Osteoblast (primary cell): ENCODE results near the gene OGA. TPM values are rescaled to one million over a fixed set of nuclear protein-coding genes. Genes with fewer than 3 reads are reported as not detected.
A peak's percentile ranks its signal among the peaks of the same experiment; 100 is the strongest.

Source experiments
- DNase-seq: peaks from one replicate; pipeline ENCODE4 v3.0.0; 2011; ENCODE audit warnings: low spot score, mixed read lengths; ENCODE audit not compliant: insufficient read length; ENCODE audit errors: missing footprints
- H2AFZ ChIP-seq: 2 replicates; pipeline ENCODE4 v1.6.0; 2011; ENCODE audit warnings: mild to moderate bottlenecking, low read length
- H3K27ac ChIP-seq: 2 replicates; pipeline ENCODE4 v1.5.1; 2011; ENCODE audit warnings: mild to moderate bottlenecking, low read depth, low read length, moderate library complexity
- H3K27me3 ChIP-seq: 2 replicates; pipeline ENCODE4 v1.6.0; 2012; ENCODE audit warnings: mild to moderate bottlenecking, control low read depth, inconsistent platforms, low read length, moderate library complexity; ENCODE audit not compliant: insufficient read depth
- H3K36me3 ChIP-seq: 2 replicates; pipeline ENCODE4 v1.5.1; 2011; ENCODE audit warnings: mild to moderate bottlenecking, low read length, control low read depth, moderate library complexity; ENCODE audit not compliant: insufficient read depth
- H3K4me1 ChIP-seq: 2 replicates; pipeline ENCODE4 v1.5.1; 2011; ENCODE audit warnings: mild to moderate bottlenecking, low read length, control low read depth, moderate library complexity; ENCODE audit not compliant: insufficient read depth
- H3K4me2 ChIP-seq: 2 replicates; pipeline ENCODE4 v1.6.0; 2011; ENCODE audit warnings: mild to moderate bottlenecking, low read length; ENCODE audit not compliant: insufficient read depth
- H3K4me3 ChIP-seq: fragments of 200-600 bp; sonication (generic); 3 replicates; pipeline ENCODE4 v1.5.1; 2012; ENCODE audit warnings: mild to moderate bottlenecking, low read length, inconsistent platforms; ENCODE audit not compliant: insufficient read depth
- H3K79me2 ChIP-seq: 2 replicates; pipeline ENCODE4 v1.6.0; 2012; ENCODE audit warnings: mild to moderate bottlenecking, low read length, control low read depth, inconsistent platforms; ENCODE audit not compliant: insufficient read depth
- H3K9me3 ChIP-seq: 2 replicates; pipeline ENCODE4 v1.5.1; 2011; ENCODE audit warnings: low read depth, low read length, control low read depth
- H4K20me1 ChIP-seq: 2 replicates; pipeline ENCODE4 v1.6.0; 2012; ENCODE audit warnings: mild to moderate bottlenecking, low read length, control low read depth; ENCODE audit not compliant: insufficient read depth
- total RNA-seq: library from RNA; depleted of rRNA; stranded (reverse); fragments of >200 nt; gene quantifications from 2 replicates; pipeline ENCODE4 v1.2.3, GENCODE V29; 2012
- TF ChIP-seq, protein P1 (sequence below): IDR thresholded peaks from 2 replicates; pipeline ENCODE4 v1.5.1; 2011; ENCODE audit warnings: mild to moderate bottlenecking, low read depth, low read length, moderate library complexity; ENCODE audit errors: extremely low read depth

Gene OGA
- total RNA-seq, 1 donor, result 121 TPM

DNA sequence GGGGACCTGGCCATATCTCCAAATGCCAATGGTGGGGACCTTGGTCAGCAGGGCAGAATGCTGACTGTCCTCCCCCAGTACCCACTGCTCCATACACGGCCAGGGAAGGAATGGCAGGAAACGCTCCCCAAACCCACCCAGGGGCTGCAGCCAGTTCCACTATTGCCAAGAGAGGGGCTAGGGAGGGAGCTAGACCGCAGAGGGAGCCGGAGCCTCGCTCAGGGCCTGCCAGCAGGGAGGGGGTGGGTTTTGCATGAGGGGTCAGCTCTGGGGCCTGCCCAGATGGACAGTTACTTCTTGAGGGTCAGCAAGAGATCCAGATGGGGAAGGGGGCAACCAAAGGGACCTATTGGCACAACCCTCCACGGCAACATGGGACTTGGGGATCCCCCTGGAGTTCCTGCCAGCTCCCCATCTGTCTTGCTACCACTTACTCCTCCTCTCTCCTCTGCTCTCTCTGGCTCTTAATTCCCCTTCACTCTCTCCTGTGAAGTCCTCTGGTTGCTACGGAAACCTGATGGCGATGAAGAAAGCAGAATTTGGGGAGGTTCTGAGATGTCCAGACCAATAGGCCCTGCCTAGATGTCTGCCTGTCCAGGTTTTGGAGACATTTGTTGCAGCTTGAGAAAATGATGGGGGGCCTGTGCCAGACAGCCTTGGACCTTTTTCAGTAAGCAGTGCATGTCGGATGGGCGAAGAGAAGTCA lies 55.0 kb downstream of the OGA start:
- no peak overlapping the region for H2AFZ ChIP-seq
- peaks cover 2% of the 10 kb centered on the region for H4K20me1 ChIP-seq
- no peak overlapping the region for H3K27ac ChIP-seq
- no peaks in the 10 kb centered on the region for H3K4me1 ChIP-seq
- no peaks in the 10 kb centered on the region for H3K79me2 ChIP-seq
- H3K27me3 ChIP-seq, result peaks cover 48% of the 10 kb centered on the region
- H3K4me2 ChIP-seq, result no peak overlapping the region
- no peak for DNase-seq
- H3K4me3 ChIP-seq, result no peak overlapping the region
- no peaks in the 10 kb centered on the region for H3K9me3 ChIP-seq
- H3K36me3 ChIP-seq, result no peaks in the 10 kb centered on the region
- TF ChIP-seq, protein P1, sequence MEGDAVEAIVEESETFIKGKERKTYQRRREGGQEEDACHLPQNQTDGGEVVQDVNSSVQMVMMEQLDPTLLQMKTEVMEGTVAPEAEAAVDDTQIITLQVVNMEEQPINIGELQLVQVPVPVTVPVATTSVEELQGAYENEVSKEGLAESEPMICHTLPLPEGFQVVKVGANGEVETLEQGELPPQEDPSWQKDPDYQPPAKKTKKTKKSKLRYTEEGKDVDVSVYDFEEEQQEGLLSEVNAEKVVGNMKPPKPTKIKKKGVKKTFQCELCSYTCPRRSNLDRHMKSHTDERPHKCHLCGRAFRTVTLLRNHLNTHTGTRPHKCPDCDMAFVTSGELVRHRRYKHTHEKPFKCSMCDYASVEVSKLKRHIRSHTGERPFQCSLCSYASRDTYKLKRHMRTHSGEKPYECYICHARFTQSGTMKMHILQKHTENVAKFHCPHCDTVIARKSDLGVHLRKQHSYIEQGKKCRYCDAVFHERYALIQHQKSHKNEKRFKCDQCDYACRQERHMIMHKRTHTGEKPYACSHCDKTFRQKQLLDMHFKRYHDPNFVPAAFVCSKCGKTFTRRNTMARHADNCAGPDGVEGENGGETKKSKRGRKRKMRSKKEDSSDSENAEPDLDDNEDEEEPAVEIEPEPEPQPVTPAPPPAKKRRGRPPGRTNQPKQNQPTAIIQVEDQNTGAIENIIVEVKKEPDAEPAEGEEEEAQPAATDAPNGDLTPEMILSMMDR, result no peak

DNA sequence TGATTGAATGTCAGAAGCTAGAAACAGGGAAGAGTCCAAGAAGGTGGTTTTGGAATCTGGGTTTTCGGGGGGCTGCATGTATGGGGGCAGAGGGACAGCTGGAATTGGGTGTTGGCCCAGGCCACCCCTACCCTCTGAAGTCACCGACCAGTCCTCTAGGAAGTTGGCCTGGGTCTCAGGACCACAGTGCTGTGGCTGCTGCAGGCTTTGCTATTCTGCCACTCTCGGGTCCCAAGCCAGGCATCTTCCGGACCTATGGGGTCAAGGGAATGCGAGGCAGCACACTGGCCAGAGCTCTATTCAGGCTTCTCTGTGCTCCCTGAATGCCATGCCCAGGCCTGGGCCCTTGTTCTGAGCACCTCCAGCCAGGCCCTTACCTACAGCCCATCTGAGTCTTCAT lies 55.5 kb downstream of the OGA start:
- Histone ChIP-seq H3K27ac (no peak overlapping the region), H3K4me1 (no peaks in the 10 kb centered on the region), H3K27me3 (peaks cover 43% of the 10 kb centered on the region), H3K9me3 (no peaks in the 10 kb centered on the region), H3K4me3 (no peak overlapping the region), H2AFZ (no peak overlapping the region), H3K79me2 (no peaks in the 10 kb centered on the region), H3K36me3 (no peaks in the 10 kb centered on the region), H4K20me1 (peaks cover 2% of the 10 kb centered on the region), H3K4me2 (no peak overlapping the region)
- DNase-seq, result no peak
- TF ChIP-seq, protein P1, result no peak

DNA sequence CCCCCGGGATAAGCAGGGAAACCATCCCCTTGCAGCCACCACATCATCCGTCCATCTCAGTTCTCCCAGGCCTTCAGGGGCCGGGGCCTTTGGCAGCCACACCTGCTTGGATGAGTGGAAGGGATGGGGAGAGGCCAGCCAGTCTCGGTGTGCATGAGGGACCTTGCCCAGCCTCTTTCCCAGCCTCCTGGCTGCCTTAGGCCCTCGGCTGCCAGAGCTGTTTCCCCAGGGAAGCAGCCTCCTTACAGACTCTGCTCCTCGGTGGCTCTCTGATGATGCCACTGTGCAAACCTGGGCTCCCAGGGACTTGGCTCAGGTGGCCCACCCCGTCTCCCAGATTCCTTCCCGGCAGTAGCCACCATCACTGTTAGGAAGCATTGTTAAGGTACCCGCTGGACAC lies 57.0 kb downstream of the OGA start:
- TF ChIP-seq, protein P1, result no peak
- Histone ChIP-seq H3K4me3 (no peak overlapping the region), H3K4me2 (no peak overlapping the region), H3K27ac (no peak overlapping the region), H2AFZ (no peak overlapping the region), H3K4me1 (no peaks in the 10 kb centered on the region), H3K9me3 (no peaks in the 10 kb centered on the region), H4K20me1 (peaks cover 2% of the 10 kb centered on the region), H3K79me2 (no peaks in the 10 kb centered on the region), H3K36me3 (no peaks in the 10 kb centered on the region), H3K27me3 (peaks cover 33% of the 10 kb centered on the region)
- no peak for DNase-seq

DNA sequence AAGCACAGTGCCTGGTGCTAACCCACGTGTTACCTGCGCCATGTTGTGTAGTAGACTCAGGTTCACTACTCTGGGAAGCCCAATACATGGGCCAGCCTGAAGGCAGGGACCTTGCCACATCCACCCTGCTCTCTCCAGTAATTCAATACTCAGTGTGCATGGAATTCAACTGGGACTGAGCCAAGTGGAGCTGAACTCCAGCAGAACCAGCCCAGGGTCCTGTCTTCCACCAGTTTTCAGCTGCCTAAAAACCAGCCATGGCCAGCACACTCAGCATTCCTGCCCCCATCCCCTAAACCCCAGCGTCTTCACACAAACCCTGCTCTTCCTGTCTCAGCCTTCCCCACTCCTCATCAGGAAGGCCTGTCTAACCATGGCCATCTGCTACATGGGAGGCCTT lies 57.7 kb downstream of the OGA start:
- Histone ChIP-seq H3K27ac (no peak overlapping the region), H3K27me3 (peaks cover 28% of the 10 kb centered on the region), H2AFZ (no peak overlapping the region), H3K36me3 (no peaks in the 10 kb centered on the region), H3K79me2 (no peaks in the 10 kb centered on the region), H3K4me3 (no peak overlapping the region), H3K4me1 (no peaks in the 10 kb centered on the region), H3K9me3 (no peaks in the 10 kb centered on the region), H3K4me2 (no peak overlapping the region), H4K20me1 (peaks cover 2% of the 10 kb centered on the region)
- TF ChIP-seq, protein P1, result no peak
- peak; percentile 68 for DNase-seq
